ENCODE measurements around the gene YRDC.
"Not testable (repeated sequence)": the region's sequence is repeated elsewhere in the genome, so short reads cannot be mapped to it uniquely, and the experiment has no call there.

Gene YRDC

GRCh38 chr1:37778654-37779053, 29.4 kb downstream of the YRDC start:
- Histone ChIP-seq H3K79me2 (ENCODE audit: insufficient read depth, low read length) (no peaks in the 10 kb centered on the region), H2AFZ (ENCODE audit: low read length) (no peak overlapping the region), H3K9me3 (ENCODE audit: insufficient read depth, low read depth, low read length) (no peaks in the 10 kb centered on the region), H3F3A (ENCODE audit: low read depth) (no peaks in the 10 kb centered on the region), H3K4me3 (ENCODE audit: low read length, poor library complexity, severe bottlenecking) (no peak overlapping the region), H3K36me3 (ENCODE audit: insufficient read depth, low read length) (no peaks in the 10 kb centered on the region), H3K9me2 (replicated peaks; ENCODE audit: low read depth, low read length) (no peaks in the 10 kb centered on the region), H4K20me1 (ENCODE audit: insufficient read depth, low read length, poor library complexity, severe bottlenecking) (no peaks in the 10 kb centered on the region), H3K9ac (ENCODE audit: low read depth, low read length, poor library complexity, severe bottlenecking) (no peak overlapping the region), H3K4me2 (ENCODE audit: low read depth, low read length, poor library complexity, severe bottlenecking) (no peak overlapping the region), H3K4me1 (ENCODE audit: insufficient read depth, low read length, poor library complexity, severe bottlenecking) (no peaks in the 10 kb centered on the region), H3K27me3 (ENCODE audit: insufficient read depth, low read length, poor library complexity, severe bottlenecking) (no peaks in the 10 kb centered on the region)
- TF ChIP-seq CTCF (conservative IDR thresholded peaks at IDR 0.05; ENCODE audit: low read length) (no peak), EZH2phosphoT487 (IDR thresholded peaks at IDR 0.05; ENCODE audit: borderline replicate concordance) (no peak)

GRCh38 chr1:37776946-37777516, 31.0 kb downstream of the YRDC start:
- Histone ChIP-seq H3K27me3 (ENCODE audit: insufficient read depth, low read length, poor library complexity, severe bottlenecking) (no peaks in the 10 kb centered on the region), H3K4me2 (ENCODE audit: low read depth, low read length, poor library complexity, severe bottlenecking) (no peak overlapping the region), H3K36me3 (ENCODE audit: insufficient read depth, low read length) (no peaks in the 10 kb centered on the region), H3K4me1 (ENCODE audit: insufficient read depth, low read length, poor library complexity, severe bottlenecking) (no peaks in the 10 kb centered on the region), H3K79me2 (ENCODE audit: insufficient read depth, low read length) (no peaks in the 10 kb centered on the region), H3K9me3 (ENCODE audit: insufficient read depth, low read depth, low read length) (no peaks in the 10 kb centered on the region), H4K20me1 (ENCODE audit: insufficient read depth, low read length, poor library complexity, severe bottlenecking) (no peaks in the 10 kb centered on the region), H2AFZ (ENCODE audit: low read length) (no peak overlapping the region), H3K9me2 (replicated peaks; ENCODE audit: low read depth, low read length) (no peaks in the 10 kb centered on the region), H3F3A (ENCODE audit: low read depth) (no peaks in the 10 kb centered on the region), H3K4me3 (ENCODE audit: low read length, poor library complexity, severe bottlenecking) (no peak overlapping the region), H3K9ac (ENCODE audit: low read depth, low read length, poor library complexity, severe bottlenecking) (no peak overlapping the region)
- TF ChIP-seq EZH2phosphoT487 (IDR thresholded peaks at IDR 0.05; ENCODE audit: borderline replicate concordance) (no peak), CTCF (conservative IDR thresholded peaks at IDR 0.05; ENCODE audit: low read length) (no peak)

- not testable (repeated sequence) for H2AFZ ChIP-seq (ENCODE audit: low read length); H3F3A ChIP-seq (ENCODE audit: low read depth); H4K20me1 ChIP-seq (ENCODE audit: insufficient read depth, low read length, poor library complexity, severe bottlenecking); H3K9ac ChIP-seq (ENCODE audit: low read depth, low read length, poor library complexity, severe bottlenecking); H3K27me3 ChIP-seq (ENCODE audit: insufficient read depth, low read length, poor library complexity, severe bottlenecking); H3K9me2 ChIP-seq (replicated peaks; ENCODE audit: low read depth, low read length); H3K9me3 ChIP-seq (ENCODE audit: insufficient read depth, low read depth, low read length); H3K4me3 ChIP-seq (ENCODE audit: low read length, poor library complexity, severe bottlenecking); H3K36me3 ChIP-seq (ENCODE audit: insufficient read depth, low read length); H3K79me2 ChIP-seq (ENCODE audit: insufficient read depth, low read length); H3K4me2 ChIP-seq (ENCODE audit: low read depth, low read length, poor library complexity, severe bottlenecking); H3K4me1 ChIP-seq (ENCODE audit: insufficient read depth, low read length, poor library complexity, severe bottlenecking)
Measured at GRCh38 chr1:37771440-37771839, 36.6 kb downstream of the YRDC start.

- no peaks in the 10 kb centered on the region for H3F3A ChIP-seq (ENCODE audit: low read depth)
- TF ChIP-seq EZH2phosphoT487 (IDR thresholded peaks at IDR 0.05; ENCODE audit: borderline replicate concordance), result no peak
- TF ChIP-seq CTCF (conservative IDR thresholded peaks at IDR 0.05; ENCODE audit: low read length), result no peak
- H3K4me3 ChIP-seq (ENCODE audit: low read length, poor library complexity, severe bottlenecking), result no peak overlapping the region
- no peaks in the 10 kb centered on the region for H3K27me3 ChIP-seq (ENCODE audit: insufficient read depth, low read length, poor library complexity, severe bottlenecking)
- no peaks in the 10 kb centered on the region for H3K9me2 ChIP-seq (replicated peaks; ENCODE audit: low read depth, low read length)
- no peaks in the 10 kb centered on the region for H3K79me2 ChIP-seq (ENCODE audit: insufficient read depth, low read length)
- no peak overlapping the region for H3K9ac ChIP-seq (ENCODE audit: low read depth, low read length, poor library complexity, severe bottlenecking)
- H2AFZ ChIP-seq (ENCODE audit: low read length), result no peak overlapping the region
- no peaks in the 10 kb centered on the region for H4K20me1 ChIP-seq (ENCODE audit: insufficient read depth, low read length, poor library complexity, severe bottlenecking)
- H3K9me3 ChIP-seq (ENCODE audit: insufficient read depth, low read depth, low read length), result no peaks in the 10 kb centered on the region
- H3K4me2 ChIP-seq (ENCODE audit: low read depth, low read length, poor library complexity, severe bottlenecking), result no peak overlapping the region
- H3K4me1 ChIP-seq (ENCODE audit: insufficient read depth, low read length, poor library complexity, severe bottlenecking), result no peaks in the 10 kb centered on the region
- no peaks in the 10 kb centered on the region for H3K36me3 ChIP-seq (ENCODE audit: insufficient read depth, low read length)
Measured at GRCh38 chr1:37767488-37767887, 40.5 kb downstream of the YRDC start.

Measured in Loucy (cell line).